GM12874 (cell line): ENCODE results near the gene CSMD2.

Experiments used
- CTCF ChIP-seq: IDR thresholded peaks from 2 replicates; pipeline ENCODE4 v1.5.1; 2011; ENCODE audit warnings: low read depth, mild to moderate bottlenecking, control low read depth, low read length, moderate library complexity; ENCODE audit not compliant: insufficient read depth

Gene CSMD2

GRCh38 chr1:33971913-33972312 lies 193.1 kb downstream of the CSMD2 start:
- TF ChIP-seq CTCF = no peak

GRCh38 chr1:33971018-33971710 lies 193.9 kb downstream of the CSMD2 start:
- no peak for TF ChIP-seq CTCF

- TF ChIP-seq CTCF = no peak
Observed at GRCh38 chr1:33970148-33970825, 194.7 kb downstream of the CSMD2 start.

- no peak for TF ChIP-seq CTCF
Observed at GRCh38 chr1:33966346-33967141, 198.5 kb downstream of the CSMD2 start.

- no peak for TF ChIP-seq CTCF
Observed at GRCh38 chr1:33965086-33965485, 199.9 kb downstream of the CSMD2 start.

GRCh38 chr1:33962061-33962460 lies 203.0 kb downstream of the CSMD2 start:
- TF ChIP-seq CTCF = no peak

GRCh38 chr1:33960188-33960895 lies 204.7 kb downstream of the CSMD2 start:
- no peak for TF ChIP-seq CTCF
